ENCODE measurements around the gene ANKS1B.
A peak's percentile ranks its signal among the peaks of the same experiment; 100 is the strongest.

ANKS1B gene

GRCh38 chr12:98901189-98901588, 1083.5 kb downstream of the ANKS1B start:
- no peak for DNase-seq

- no peak for DNase-seq
Measured at GRCh38 chr12:98896938-98897337, 1087.8 kb downstream of the ANKS1B start.

GRCh38 chr12:98895086-98895651, 1089.6 kb downstream of the ANKS1B start:
- no peak for DNase-seq

GRCh38 chr12:98894412-98895085, 1090.2 kb downstream of the ANKS1B start:
- no peak for DNase-seq

- DNase-seq: no peak
Measured at GRCh38 chr12:98893675-98894411, 1090.9 kb downstream of the ANKS1B start.

GRCh38 chr12:98893126-98893674, 1091.5 kb downstream of the ANKS1B start:
- no peak for DNase-seq

GRCh38 chr12:98885778-98886177, 1099.0 kb downstream of the ANKS1B start:
- no peak for DNase-seq

GRCh38 chr12:98883231-98883630, 1101.5 kb downstream of the ANKS1B start:
- no peak for DNase-seq

GRCh38 chr12:98882526-98882925, 1102.2 kb downstream of the ANKS1B start:
- no peak for DNase-seq

- no peak for DNase-seq
Measured at GRCh38 chr12:98873776-98874175, 1111.0 kb downstream of the ANKS1B start.

- DNase-seq: no peak
Measured at GRCh38 chr12:98870504-98870903, 1114.2 kb downstream of the ANKS1B start.

GRCh38 chr12:98869886-98870503, 1114.7 kb downstream of the ANKS1B start:
- no peak for DNase-seq

- no peak for DNase-seq
Measured at GRCh38 chr12:98868538-98868937, 1116.2 kb downstream of the ANKS1B start.

- no peak for DNase-seq
Measured at GRCh38 chr12:98868076-98868475, 1116.7 kb downstream of the ANKS1B start.

GRCh38 chr12:98864363-98864762, 1120.4 kb downstream of the ANKS1B start:
- DNase-seq: no peak

- no peak for DNase-seq
Measured at GRCh38 chr12:98863167-98863566, 1121.6 kb downstream of the ANKS1B start.

GRCh38 chr12:98861251-98861650, 1123.5 kb downstream of the ANKS1B start:
- no peak for DNase-seq

GRCh38 chr12:98856897-98857540, 1127.7 kb downstream of the ANKS1B start:
- DNase-seq: peak; percentile 44

GRCh38 chr12:98852181-98852580, 1132.6 kb downstream of the ANKS1B start:
- no peak for DNase-seq

- no peak for DNase-seq
Measured at GRCh38 chr12:98847242-98847641, 1137.5 kb downstream of the ANKS1B start.

GRCh38 chr12:98845957-98846356, 1138.8 kb downstream of the ANKS1B start:
- DNase-seq: peak; percentile 20

GRCh38 chr12:98840325-98840724, 1144.4 kb downstream of the ANKS1B start:
- no peak for DNase-seq

- DNase-seq: peak; percentile 34
Measured at GRCh38 chr12:98838231-98838647, 1146.5 kb downstream of the ANKS1B start.
